Measurements from ENCODE around the gene SGSM2. TPM values are rescaled to one million over a fixed set of nuclear protein-coding genes. Genes with fewer than 3 reads are reported as not detected.
A peak's percentile ranks its signal among the peaks of the same experiment; 100 is the strongest.

SGSM2 gene
- total and polyA plus RNA-seq, 5 donors = 31.1 to 38.6 (median 37.3) TPM

DNA sequence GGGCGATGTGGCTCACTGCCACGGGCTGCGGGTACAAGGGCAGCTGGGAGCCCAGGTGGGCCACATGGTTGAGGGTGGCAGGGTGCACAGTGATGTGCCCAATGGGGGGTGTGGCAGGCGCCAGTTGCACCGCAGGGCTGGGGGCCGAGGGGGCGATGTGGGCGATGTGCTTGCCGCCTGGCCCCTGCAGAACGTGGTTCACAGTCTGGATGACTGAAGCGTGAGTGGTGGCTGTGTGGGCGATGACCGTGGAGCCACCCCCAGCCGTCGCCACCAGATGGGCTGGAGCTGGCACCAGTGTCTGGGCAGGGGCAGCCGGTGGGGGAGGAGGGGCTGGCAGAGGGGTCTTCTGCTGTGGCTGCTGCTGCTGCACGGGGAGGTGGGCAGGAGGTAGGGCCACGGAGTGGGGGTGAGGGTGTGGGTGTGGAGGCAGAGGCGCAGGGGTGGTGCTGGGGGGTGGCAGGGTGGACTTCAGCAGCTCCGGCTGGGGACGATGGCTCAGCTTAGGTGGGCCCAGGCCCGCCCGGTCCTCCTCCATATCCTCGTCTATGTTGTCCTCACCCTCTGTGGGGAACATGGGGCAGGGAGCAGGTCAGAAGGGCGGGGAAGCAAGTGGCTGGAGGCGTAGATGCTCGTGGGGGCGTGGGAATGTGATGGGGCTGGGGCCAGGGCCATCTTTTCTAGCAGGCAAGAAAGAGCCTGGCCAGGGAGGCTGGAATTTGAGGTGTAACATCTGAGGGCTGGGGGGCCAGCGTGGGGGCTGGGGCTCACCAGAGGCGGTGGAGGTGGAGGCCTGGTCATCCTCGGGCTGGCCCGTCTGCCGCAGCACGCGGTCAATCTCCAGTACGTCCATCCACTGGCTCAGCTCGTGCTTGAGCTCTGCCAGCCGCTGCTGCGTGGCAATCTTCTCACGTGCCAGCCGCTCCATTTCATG, 50.1 kb downstream of the SGSM2 start:
- 90% methylated on average over 41 of the region's 41 CpGs for WGBS
- H3K4me1 ChIP-seq (ENCODE audit: control insufficient read depth, insufficient read depth, low read length) = no peaks in the 10 kb centered on the region
- H3K27ac ChIP-seq (ENCODE audit: low read length) = no peak overlapping the region
- ATAC-seq (no peak), DNase-seq (peak in 1 of 3 donors; percentile 58)
- intact Hi-C loops (cut with DNase I) = no loop called here
- no peaks in the 10 kb centered on the region for H3K9me3 ChIP-seq (ENCODE audit: control insufficient read depth, low read length)
- H3K27me3 ChIP-seq (ENCODE audit: control insufficient read depth, insufficient read depth) = no peaks in the 10 kb centered on the region
- H3K4me3 ChIP-seq (ENCODE audit: low read length) = no peak overlapping the region

GRCh38 chr17:2388020-2388682, 50.9 kb downstream of the SGSM2 start:
- Histone ChIP-seq H3K27ac (ENCODE audit: low read length) (no peak overlapping the region), H3K27me3 (ENCODE audit: control insufficient read depth, insufficient read depth) (no peaks in the 10 kb centered on the region), H3K4me3 (ENCODE audit: low read length) (no peak overlapping the region), H3K9me3 (ENCODE audit: control insufficient read depth, low read length) (no peaks in the 10 kb centered on the region), H3K4me1 (ENCODE audit: control insufficient read depth, insufficient read depth, low read length) (no peaks in the 10 kb centered on the region)
- DNase-seq = peak in 1 of 3 donors; percentile 28
- intact Hi-C loops (cut with DNase I) = no loop called here
- 86% methylated on average over 21 of the region's 21 CpGs for WGBS
- ATAC-seq = no peak

- no peaks in the 10 kb centered on the region for H3K4me1 ChIP-seq (ENCODE audit: control insufficient read depth, insufficient read depth, low read length)
- intact Hi-C loops (cut with DNase I) = no loop called here
- WGBS = 90% methylated on average over 15 of the region's 15 CpGs
- no peak overlapping the region for H3K27ac ChIP-seq (ENCODE audit: low read length)
- H3K27me3 ChIP-seq (ENCODE audit: control insufficient read depth, insufficient read depth) = no peaks in the 10 kb centered on the region
- H3K9me3 ChIP-seq (ENCODE audit: control insufficient read depth, low read length) = no peaks in the 10 kb centered on the region
- no peak for DNase-seq
- no peak for ATAC-seq
- H3K4me3 ChIP-seq (ENCODE audit: low read length) = no peak overlapping the region
These were observed 51.4 kb downstream of the SGSM2 start for GRCh38 chr17:2388683-2389055.

DNA sequence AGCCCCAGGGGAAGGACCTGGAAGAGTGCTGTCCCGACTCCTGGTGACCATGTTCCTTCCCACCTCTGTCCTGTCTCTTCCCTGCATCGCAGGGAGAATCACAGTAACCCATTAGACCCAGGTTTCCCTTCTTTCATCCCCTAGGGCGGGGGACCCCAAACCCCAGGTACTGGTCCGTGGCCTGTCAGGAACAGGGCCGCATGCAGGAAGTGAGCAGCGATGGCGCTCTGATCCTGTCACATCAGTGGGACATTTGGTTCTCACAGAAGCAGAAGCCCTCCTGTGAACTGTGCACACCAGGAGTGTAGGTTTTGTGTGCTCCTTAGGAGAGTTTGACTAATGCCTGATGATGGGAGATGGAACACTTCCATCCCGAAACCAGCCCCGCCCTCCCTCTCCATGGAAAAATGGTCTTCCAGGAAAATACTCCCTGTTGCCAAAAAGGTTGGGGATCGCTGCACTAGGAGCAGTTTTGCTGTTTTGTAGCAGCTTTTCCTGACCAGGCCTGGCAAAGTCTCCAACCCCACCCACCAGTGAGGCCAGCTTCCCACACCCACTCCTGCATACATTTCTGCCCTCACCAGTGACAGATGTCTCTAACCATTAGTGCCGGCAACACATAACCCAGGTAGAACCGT, 53.0 kb downstream of the SGSM2 start:
- no peak overlapping the region for H3K4me3 ChIP-seq (ENCODE audit: low read length)
- no peak overlapping the region for H3K27ac ChIP-seq (ENCODE audit: low read length)
- H3K4me1 ChIP-seq (ENCODE audit: control insufficient read depth, insufficient read depth, low read length) = peaks cover 3% of the 10 kb centered on the region
- peak in 1 of 2 donors; percentile 12 for ATAC-seq
- no peaks in the 10 kb centered on the region for H3K27me3 ChIP-seq (ENCODE audit: control insufficient read depth, insufficient read depth)
- peak in 2 of 3 donors; percentile 61 to 78 for DNase-seq
- intact Hi-C loops (cut with DNase I) = loop anchor here in 1 of 4 donors (2.0 kb wide), 1 partner anchor 16 kb away; no protein-coding TSS in a partner anchor
- H3K9me3 ChIP-seq (ENCODE audit: control insufficient read depth, low read length) = no peaks in the 10 kb centered on the region
- WGBS = 73% methylated on average over 12 of the region's 12 CpGs

DNA sequence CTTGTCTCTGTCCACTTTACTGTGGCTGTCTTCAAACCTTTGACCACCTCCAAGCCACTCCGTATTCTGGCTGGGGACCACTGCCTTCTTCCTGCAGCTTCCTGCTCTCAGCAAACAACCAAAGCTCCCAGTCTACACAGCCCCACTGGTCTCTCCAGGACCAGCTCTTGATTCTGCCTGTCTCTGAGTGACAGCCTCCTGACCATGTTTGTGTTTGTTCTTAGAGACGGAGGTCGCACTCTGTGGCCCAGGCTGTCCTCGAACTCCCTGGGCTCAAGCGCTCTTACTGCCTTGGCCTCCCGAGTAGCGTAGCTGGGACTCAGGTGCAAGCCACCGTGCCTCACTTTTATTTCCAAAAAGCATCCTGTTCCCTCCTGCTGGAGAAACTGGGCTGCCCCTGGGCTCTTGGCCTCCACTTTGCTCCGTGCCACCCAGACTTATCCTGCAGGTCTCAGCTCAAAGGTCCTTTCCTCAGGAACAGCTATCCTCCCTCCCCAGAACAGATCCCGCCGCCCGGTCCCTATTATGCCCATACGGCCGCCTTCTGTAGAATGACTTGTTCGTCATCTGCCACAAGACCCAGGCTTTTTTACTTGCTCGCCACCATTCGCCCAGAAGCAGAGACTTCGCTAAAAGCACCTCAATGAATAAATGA, 54.4 kb downstream of the SGSM2 start:
- WGBS = 72% methylated on average over 18 of the region's 18 CpGs

GRCh38 chr17:2392252-2393173, 55.2 kb downstream of the SGSM2 start:
- DNase-seq (peak; percentile 96 to 99 (median 99)), ATAC-seq (peak; percentile 72 to 73)
- Histone ChIP-seq H3K4me3 (ENCODE audit: low read length) (peak overlapping the region; percentile 71), H3K4me1 (ENCODE audit: control insufficient read depth, insufficient read depth, low read length) (peaks cover 15% of the 10 kb centered on the region), H3K27me3 (ENCODE audit: control insufficient read depth, insufficient read depth) (no peaks in the 10 kb centered on the region), H3K9me3 (ENCODE audit: control insufficient read depth, low read length) (no peaks in the 10 kb centered on the region), H3K27ac (ENCODE audit: low read length) (peak overlapping the region; percentile 85)
- intact Hi-C loops (cut with DNase I) = no loop called here
- WGBS = 1% methylated on average over 83 of the region's 83 CpGs

More for the DNA sequence above, 54.4 kb downstream of the SGSM2 start:
- Histone ChIP-seq H3K27ac (ENCODE audit: low read length) (peak overlapping the region; percentile 80), H3K9me3 (ENCODE audit: control insufficient read depth, low read length) (no peaks in the 10 kb centered on the region), H3K27me3 (ENCODE audit: control insufficient read depth, insufficient read depth) (no peaks in the 10 kb centered on the region), H3K4me3 (ENCODE audit: low read length) (no peak overlapping the region), H3K4me1 (ENCODE audit: control insufficient read depth, insufficient read depth, low read length) (peaks cover 11% of the 10 kb centered on the region)
- ATAC-seq (no peak), DNase-seq (peak in 1 of 3 donors; percentile 40)
- intact Hi-C loops (cut with DNase I) = loop anchor here in 1 of 4 donors (2.0 kb wide), 1 partner anchor 15 kb away; no protein-coding TSS in a partner anchor

- DNase-seq (peak; percentile 92 to 97 (median 97)), ATAC-seq (peak; percentile 49 to 66)
- Histone ChIP-seq H3K27ac (ENCODE audit: low read length) (peak overlapping the region; percentile 85), H3K9me3 (ENCODE audit: control insufficient read depth, low read length) (no peaks in the 10 kb centered on the region), H3K4me1 (ENCODE audit: control insufficient read depth, insufficient read depth, low read length) (peaks cover 19% of the 10 kb centered on the region), H3K4me3 (ENCODE audit: low read length) (peak overlapping the region; percentile 71), H3K27me3 (ENCODE audit: control insufficient read depth, insufficient read depth) (no peaks in the 10 kb centered on the region)
- WGBS = under 1% methylated on average over 99 of the region's 99 CpGs
- intact Hi-C loops (cut with DNase I) = no loop called here
These were observed 56.1 kb downstream of the SGSM2 start for GRCh38 chr17:2393174-2393953.

GRCh38 chr17:2393954-2394749, 56.9 kb downstream of the SGSM2 start:
- Histone ChIP-seq H3K27me3 (ENCODE audit: control insufficient read depth, insufficient read depth) (no peaks in the 10 kb centered on the region), H3K9me3 (ENCODE audit: control insufficient read depth, low read length) (no peaks in the 10 kb centered on the region), H3K4me1 (ENCODE audit: control insufficient read depth, insufficient read depth, low read length) (peaks cover 21% of the 10 kb centered on the region), H3K4me3 (ENCODE audit: low read length) (peak overlapping the region; percentile 71), H3K27ac (ENCODE audit: low read length) (peak overlapping the region; percentile 22)
- WGBS = 23% methylated on average over 53 of the region's 53 CpGs
- ATAC-seq (no peak), DNase-seq (peak in 2 of 3 donors; percentile 37 to 66)
- intact Hi-C loops (cut with DNase I) = no loop called here

GRCh38 chr17:2394775-2395201, 57.5 kb downstream of the SGSM2 start:
- Histone ChIP-seq H3K9me3 (ENCODE audit: control insufficient read depth, low read length) (no peaks in the 10 kb centered on the region), H3K4me3 (ENCODE audit: low read length) (no peak overlapping the region), H3K27ac (ENCODE audit: low read length) (peak overlapping the region; percentile 22), H3K27me3 (ENCODE audit: control insufficient read depth, insufficient read depth) (no peaks in the 10 kb centered on the region), H3K4me1 (ENCODE audit: control insufficient read depth, insufficient read depth, low read length) (peaks cover 21% of the 10 kb centered on the region)
- DNase-seq (peak in 2 of 3 donors; percentile 44 to 64), ATAC-seq (no peak)
- 85% methylated on average over 16 of the region's 16 CpGs for WGBS
- intact Hi-C loops (cut with DNase I) = no loop called here

Measured in right cardiac atrium (tissue), 5 donors.